ENCODE data around the gene RNF4. TPM values are rescaled to one million over a fixed set of nuclear protein-coding genes. Genes with fewer than 3 reads are reported as not detected.

Gene RNF4
- total and polyA plus RNA-seq, 10 of the 15 experiments (the other 5 are each of a cell fraction or from before 2014, with no cell fraction given), result 34.9 to 145 (median 76.1) TPM

GRCh38 chr4:2536193-2537010 lies 67.5 kb downstream of the RNF4 start, which contains the start of gene FAM193A (continued):
- no peak for TF ChIP-seq BCL3 (IDR thresholded peaks at IDR 0.05; ENCODE audit: borderline replicate concordance, insufficient read depth, low read depth, low read length, poor library complexity, severe bottlenecking)
- TF ChIP-seq RELA (IDR thresholded peaks at IDR 0.05; ENCODE audit: borderline replicate concordance, partially characterized antibody), result peak; percentile 58
- TF ChIP-seq EZH2 (IDR thresholded peaks at IDR 0.05; ENCODE audit: borderline replicate concordance, control insufficient read depth, low read depth, low read length), result no peak
- TF ChIP-seq, protein P1, sequence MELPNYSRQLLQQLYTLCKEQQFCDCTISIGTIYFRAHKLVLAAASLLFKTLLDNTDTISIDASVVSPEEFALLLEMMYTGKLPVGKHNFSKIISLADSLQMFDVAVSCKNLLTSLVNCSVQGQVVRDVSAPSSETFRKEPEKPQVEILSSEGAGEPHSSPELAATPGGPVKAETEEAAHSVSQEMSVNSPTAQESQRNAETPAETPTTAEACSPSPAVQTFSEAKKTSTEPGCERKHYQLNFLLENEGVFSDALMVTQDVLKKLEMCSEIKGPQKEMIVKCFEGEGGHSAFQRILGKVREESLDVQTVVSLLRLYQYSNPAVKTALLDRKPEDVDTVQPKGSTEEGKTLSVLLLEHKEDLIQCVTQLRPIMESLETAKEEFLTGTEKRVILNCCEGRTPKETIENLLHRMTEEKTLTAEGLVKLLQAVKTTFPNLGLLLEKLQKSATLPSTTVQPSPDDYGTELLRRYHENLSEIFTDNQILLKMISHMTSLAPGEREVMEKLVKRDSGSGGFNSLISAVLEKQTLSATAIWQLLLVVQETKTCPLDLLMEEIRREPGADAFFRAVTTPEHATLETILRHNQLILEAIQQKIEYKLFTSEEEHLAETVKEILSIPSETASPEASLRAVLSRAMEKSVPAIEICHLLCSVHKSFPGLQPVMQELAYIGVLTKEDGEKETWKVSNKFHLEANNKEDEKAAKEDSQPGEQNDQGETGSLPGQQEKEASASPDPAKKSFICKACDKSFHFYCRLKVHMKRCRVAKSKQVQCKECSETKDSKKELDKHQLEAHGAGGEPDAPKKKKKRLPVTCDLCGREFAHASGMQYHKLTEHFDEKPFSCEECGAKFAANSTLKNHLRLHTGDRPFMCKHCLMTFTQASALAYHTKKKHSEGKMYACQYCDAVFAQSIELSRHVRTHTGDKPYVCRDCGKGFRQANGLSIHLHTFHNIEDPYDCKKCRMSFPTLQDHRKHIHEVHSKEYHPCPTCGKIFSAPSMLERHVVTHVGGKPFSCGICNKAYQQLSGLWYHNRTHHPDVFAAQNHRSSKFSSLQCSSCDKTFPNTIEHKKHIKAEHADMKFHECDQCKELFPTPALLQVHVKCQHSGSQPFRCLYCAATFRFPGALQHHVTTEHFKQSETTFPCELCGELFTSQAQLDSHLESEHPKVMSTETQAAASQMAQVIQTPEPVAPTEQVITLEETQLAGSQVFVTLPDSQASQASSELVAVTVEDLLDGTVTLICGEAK (IDR thresholded peaks at IDR 0.05; ENCODE audit: borderline replicate concordance), result no peak
- no peak for TF ChIP-seq SMARCA5 (IDR thresholded peaks at IDR 0.05)

Data from GM12878 (cell line).